Subcutaneous adipose tissue (tissue), 4 donors: Measurements from ENCODE around the gene NOL3. TPM values are rescaled to one million over a fixed set of nuclear protein-coding genes. Genes with fewer than 3 reads are reported as not detected.

ENCODE experiments used
- total RNA-seq, 4 donors: library from RNA; depleted of rRNA; stranded (reverse); fragments of >200 nt; gene quantifications; one replicate each; pipeline ENCODE4 v1.1.0, GENCODE V29; 2016
- TF ChIP-seq, protein P1 (sequence below): fragments of 450-650 bp; IDR thresholded peaks from one replicate; pipeline ENCODE4 v1.5.1; 2016; ENCODE audit warnings: low read depth, mild to moderate bottlenecking, control low read depth, antibody characterized with exemption, moderate library complexity

NOL3 gene
- total RNA-seq, 4 donors from 2014 or later = 22.9 to 106 (median 57.4) TPM

DNA sequence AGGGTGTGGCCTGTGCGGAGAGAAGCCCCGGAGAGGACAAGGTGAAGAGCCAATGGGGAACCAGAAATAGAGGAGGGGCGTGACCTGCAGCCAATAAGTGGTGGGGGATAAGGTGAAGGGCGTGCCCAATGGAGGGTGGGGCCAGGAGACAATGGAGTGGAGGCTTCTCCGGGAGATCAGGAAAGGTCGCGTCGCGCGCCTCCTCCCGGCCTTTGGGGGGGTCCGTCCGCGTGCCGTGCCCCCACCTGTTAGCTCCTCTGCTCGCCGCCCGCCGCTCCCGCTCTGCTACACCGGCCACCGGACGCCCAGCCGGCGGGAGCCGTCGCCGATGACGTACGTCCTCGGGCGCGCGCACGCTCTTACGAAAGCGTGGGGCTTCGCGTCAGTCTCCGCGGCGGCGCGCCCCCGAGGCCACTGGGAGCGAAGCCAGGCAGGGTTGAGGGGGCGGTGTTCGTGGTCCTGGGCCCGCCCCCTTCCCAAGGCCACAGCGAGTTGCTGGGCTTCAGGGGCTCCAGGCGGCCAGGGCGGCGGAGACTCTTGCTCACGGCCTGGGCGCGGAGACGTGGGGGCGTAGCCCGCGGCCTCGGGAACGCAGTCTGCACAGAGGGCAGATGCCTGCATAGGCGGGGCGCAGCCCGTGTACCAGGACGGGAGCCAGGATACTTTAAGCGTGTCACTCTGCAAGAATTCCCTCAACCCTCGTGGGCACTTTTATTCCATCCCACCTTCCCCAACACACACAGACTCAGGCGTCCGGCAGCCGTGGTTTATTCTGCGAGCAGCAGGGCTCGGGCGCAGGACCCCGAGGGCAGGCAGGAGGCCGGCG lies 13.5 kb downstream of the NOL3 start, which contains the start of gene MATCAP1:
TSS of gene MATCAP1 (minus strand) at position 337 of the 826 bp plus-strand sequence. CDS start 3,353 bp downstream, outside the sequence.
- TF ChIP-seq, protein P1, sequence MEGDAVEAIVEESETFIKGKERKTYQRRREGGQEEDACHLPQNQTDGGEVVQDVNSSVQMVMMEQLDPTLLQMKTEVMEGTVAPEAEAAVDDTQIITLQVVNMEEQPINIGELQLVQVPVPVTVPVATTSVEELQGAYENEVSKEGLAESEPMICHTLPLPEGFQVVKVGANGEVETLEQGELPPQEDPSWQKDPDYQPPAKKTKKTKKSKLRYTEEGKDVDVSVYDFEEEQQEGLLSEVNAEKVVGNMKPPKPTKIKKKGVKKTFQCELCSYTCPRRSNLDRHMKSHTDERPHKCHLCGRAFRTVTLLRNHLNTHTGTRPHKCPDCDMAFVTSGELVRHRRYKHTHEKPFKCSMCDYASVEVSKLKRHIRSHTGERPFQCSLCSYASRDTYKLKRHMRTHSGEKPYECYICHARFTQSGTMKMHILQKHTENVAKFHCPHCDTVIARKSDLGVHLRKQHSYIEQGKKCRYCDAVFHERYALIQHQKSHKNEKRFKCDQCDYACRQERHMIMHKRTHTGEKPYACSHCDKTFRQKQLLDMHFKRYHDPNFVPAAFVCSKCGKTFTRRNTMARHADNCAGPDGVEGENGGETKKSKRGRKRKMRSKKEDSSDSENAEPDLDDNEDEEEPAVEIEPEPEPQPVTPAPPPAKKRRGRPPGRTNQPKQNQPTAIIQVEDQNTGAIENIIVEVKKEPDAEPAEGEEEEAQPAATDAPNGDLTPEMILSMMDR = no peak

DNA sequence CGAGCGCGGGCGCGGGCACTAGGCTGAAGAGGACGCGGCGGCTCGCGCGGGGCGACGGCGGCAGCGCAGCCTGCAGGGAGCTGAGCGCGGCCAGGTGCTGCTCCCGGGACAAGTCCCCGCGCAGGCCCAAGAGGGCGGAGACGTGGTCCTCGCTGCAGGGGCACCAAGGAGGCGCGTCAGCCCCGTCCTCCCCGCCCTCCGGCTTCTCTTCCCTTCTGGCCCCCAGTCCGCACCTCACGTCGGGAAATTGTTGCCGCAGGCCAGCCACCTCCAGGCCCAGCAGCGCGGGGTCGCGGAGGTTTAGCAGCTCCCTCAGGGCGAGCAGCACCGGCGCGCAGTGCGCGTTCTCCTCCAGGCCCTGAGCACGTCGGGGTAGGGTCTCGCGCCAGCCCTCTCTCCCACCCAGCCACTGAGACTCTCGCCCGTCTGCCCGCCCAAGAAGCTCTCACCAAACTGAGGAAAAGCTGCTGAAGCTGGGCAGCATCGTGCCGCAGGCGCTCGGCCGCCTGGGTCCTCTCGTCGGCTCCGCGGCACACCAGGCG lies 14.2 kb downstream of the NOL3 start:
- TF ChIP-seq, protein P1 = no peak

DNA sequence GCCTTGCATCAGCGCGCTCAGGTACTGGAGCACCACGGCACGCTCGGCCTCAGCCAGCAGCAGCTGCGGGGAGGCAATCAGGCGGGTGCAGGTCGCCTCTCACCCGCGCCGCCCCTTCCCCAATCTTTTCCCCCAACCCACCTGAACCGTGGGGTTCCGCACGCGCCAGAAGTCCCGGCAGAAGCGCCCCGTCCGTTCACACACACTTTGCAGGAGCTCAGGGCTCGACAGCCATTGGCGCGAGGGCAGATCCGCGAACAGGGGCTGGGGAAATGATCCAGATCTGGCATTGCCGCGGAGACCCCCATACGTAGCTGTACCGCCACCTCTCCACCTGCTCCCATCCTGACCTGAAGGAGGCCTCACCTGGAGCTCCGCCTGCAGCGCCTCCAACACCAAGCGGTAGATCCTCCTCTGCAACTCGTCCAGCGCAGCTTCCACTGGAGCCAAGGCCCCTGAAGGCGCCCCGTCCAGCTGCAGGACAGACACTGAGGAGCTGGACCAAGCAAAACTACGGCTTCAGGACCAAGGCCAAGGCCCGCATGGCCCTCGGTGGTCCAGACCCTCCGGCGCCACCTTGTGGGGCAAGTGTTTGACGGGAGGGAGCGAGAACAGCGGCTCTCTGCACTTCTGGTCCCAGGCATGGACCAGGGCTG lies 14.8 kb downstream of the NOL3 start:
- TF ChIP-seq, protein P1 = no peak

DNA sequence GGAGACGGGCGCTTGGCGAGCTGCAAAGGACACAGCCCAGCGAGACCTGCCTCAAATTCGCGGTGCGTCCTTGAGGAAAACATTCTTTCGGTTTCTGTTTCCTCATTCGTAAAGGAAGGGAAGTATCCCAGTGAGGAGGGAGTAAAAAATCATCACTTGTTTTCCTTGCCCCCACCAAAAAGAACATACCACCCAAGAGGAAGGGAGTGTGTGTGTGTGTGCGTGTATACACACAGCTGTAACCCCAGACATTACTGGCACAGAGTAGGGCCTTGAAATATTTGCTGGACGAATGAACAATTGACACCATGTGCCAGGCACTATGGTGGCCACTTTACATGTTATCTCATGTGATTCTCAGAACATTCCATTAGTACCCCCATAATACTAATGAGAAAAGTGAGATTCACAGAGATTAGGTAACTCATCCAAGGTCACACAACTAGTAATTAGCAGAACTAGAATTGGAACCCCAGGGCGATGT lies 15.4 kb downstream of the NOL3 start:
- TF ChIP-seq, protein P1 = no peak

DNA sequence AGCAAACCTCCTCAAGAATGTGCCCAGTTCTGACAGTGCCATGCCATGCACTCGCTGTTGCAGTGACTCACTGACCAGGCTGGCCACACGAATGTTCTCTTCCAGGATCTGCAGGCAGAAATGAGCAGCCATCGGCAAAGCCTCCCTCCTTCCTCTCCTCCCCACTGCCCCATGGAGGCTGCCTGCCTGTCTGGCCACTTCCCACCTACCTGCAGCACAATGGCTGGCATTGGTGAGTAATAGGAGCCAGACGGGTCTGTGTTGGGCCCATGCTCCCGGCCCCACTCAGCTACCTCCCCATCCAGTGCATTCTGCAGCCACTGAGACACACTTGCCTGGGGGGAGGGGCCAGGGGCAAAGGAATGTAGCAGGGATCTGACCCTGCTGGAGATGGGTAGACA lies 16.2 kb downstream of the NOL3 start:
- TF ChIP-seq, protein P1 = no peak

DNA sequence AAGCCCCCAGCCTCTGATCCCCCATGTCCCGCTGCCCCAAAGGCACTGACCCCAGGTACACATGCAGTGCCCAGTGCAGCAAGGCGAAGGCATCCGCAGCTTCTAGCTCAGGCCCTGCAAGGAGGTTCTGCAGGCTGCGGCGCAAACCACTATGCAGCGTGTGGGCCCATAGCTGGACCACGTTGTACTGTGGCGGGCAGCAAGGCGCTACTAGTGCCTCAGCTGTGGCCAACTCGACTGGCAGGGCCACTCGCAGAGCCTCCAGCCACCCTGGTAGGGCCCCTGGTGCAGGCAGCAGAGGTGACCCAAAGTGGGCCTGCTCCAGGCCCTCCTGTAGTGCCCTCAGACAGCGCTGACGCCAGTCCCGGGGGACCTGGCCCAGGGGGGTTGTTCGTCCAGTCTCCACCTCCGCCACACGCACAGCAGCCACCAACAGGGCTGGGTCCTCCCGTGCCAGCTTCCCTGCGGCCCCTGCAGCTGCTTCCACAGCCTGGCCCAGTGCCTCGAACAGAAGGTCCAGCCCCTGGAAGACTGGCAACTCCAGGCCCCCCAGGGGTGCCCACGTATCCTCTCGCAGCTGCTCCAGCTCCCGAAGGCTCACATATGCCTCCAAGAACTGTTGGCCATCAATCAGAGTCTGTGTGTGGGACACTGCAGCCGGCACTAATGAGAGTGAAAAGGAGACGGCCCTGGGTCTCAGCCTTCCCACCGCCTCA lies 17.0 kb downstream of the NOL3 start:
- TF ChIP-seq, protein P1 = no peak

DNA sequence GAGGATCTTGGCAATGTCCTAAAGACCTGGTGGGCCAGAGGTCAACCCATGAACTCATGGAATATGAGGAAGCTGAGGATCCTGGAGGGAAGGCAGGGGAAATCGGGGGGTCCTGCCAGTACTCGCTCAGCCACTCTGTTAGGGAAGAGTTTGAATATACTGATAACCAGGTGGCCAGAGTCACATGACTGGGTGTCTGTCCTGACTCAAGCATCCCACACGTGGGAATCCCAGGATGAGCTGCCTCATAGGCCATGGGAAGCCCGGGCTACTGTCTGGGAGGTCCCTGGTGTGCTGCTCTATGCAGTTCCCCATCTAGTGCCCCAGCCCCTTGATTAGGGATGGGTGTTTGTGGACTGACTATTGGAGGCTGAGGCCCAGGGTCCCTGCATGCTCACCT lies 18.0 kb downstream of the NOL3 start:
- TF ChIP-seq, protein P1 = no peak
